ENCODE measurements around the gene TMEM135.

Gene TMEM135

DNA sequence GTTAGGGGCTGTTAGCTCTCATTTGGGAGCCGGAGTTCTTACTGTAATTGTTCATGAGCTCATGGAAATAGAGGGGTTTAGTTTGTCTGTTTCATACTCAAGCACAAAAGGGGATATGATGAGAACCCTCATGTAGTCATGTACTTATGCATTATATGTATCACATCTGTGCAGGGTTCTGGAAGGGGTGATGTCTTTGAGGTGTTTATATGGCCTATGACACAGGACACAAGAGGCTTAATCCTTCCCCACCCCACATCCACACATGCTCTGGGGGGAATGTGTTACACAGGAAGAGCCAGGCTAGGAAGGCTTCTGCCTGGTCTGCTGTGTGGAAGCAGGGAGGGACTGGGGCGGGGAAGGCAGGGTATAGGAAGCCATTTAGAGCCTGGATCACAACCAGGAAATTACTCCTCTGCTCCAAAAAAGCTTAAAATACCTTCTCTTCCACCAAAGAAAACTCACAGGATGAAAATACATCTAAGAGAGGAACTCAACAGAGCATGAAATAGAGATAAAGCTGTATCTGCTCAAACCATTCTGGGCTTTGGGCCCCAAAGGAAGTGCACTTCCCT lies 316.1 kb downstream of the TMEM135 start:
- Histone ChIP-seq H3K79me2 (ENCODE audit: insufficient read depth, low read length) (no peaks in the 10 kb centered on the region), H3K4me3 (ENCODE audit: insufficient read depth, low read length, poor library complexity, severe bottlenecking) (no peak overlapping the region), H4K20me1 (ENCODE audit: low read depth, low read length) (no peaks in the 10 kb centered on the region), H3K9me2 (replicated peaks; ENCODE audit: insufficient read depth, low read length) (no peaks in the 10 kb centered on the region), H3K9ac (ENCODE audit: low read length) (no peak overlapping the region), H3K9me3 (ENCODE audit: insufficient read depth, low read length) (no peaks in the 10 kb centered on the region), H3F3A (ENCODE audit: insufficient read depth) (no peaks in the 10 kb centered on the region), H3K27ac (ENCODE audit: low read depth, low read length) (no peak overlapping the region), H3K27me3 (ENCODE audit: low read length) (no peaks in the 10 kb centered on the region), H3K36me3 (ENCODE audit: low read length) (no peaks in the 10 kb centered on the region), H3K4me2 (ENCODE audit: low read depth, low read length, poor library complexity, severe bottlenecking) (no peak overlapping the region), H2AFZ (ENCODE audit: low read depth, low read length, severe bottlenecking) (no peak overlapping the region)
- no peak for TF ChIP-seq EZH2phosphoT487 (conservative IDR thresholded peaks at IDR 0.05; ENCODE audit: low read length)
- TF ChIP-seq, protein P1, sequence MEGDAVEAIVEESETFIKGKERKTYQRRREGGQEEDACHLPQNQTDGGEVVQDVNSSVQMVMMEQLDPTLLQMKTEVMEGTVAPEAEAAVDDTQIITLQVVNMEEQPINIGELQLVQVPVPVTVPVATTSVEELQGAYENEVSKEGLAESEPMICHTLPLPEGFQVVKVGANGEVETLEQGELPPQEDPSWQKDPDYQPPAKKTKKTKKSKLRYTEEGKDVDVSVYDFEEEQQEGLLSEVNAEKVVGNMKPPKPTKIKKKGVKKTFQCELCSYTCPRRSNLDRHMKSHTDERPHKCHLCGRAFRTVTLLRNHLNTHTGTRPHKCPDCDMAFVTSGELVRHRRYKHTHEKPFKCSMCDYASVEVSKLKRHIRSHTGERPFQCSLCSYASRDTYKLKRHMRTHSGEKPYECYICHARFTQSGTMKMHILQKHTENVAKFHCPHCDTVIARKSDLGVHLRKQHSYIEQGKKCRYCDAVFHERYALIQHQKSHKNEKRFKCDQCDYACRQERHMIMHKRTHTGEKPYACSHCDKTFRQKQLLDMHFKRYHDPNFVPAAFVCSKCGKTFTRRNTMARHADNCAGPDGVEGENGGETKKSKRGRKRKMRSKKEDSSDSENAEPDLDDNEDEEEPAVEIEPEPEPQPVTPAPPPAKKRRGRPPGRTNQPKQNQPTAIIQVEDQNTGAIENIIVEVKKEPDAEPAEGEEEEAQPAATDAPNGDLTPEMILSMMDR (IDR thresholded peaks at IDR 0.05; ENCODE audit: insufficient read depth, low read length, poor library complexity, severe bottlenecking): no peak

DNA sequence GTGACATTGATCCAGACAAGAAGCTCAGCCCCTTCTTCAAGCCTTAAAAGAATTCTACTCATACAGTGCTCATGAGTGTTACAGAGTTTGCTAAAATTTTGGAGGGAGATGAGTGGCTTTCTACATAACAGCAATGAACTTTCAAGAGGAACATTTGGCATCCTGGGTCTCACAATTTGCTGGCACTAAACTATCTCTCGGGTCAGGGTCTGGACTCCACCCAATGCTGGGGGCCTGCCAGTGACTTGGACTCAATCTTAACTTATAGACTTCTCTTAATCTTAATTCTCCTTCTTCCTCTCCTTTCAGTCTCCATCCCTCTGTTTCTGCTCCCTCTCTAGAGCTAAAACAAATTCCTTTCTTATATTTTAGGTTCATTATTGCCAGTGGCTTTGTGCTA lies 317.9 kb downstream of the TMEM135 start:
- Histone ChIP-seq H3K79me2 (ENCODE audit: insufficient read depth, low read length) (no peaks in the 10 kb centered on the region), H3K9ac (ENCODE audit: low read length) (no peak overlapping the region), H3K4me3 (ENCODE audit: insufficient read depth, low read length, poor library complexity, severe bottlenecking) (no peak overlapping the region), H4K20me1 (ENCODE audit: low read depth, low read length) (no peaks in the 10 kb centered on the region), H3K9me3 (ENCODE audit: insufficient read depth, low read length) (no peaks in the 10 kb centered on the region), H3K27ac (ENCODE audit: low read depth, low read length) (no peak overlapping the region), H3K27me3 (ENCODE audit: low read length) (no peaks in the 10 kb centered on the region), H3F3A (ENCODE audit: insufficient read depth) (no peaks in the 10 kb centered on the region), H3K36me3 (ENCODE audit: low read length) (no peaks in the 10 kb centered on the region), H3K9me2 (replicated peaks; ENCODE audit: insufficient read depth, low read length) (no peaks in the 10 kb centered on the region), H2AFZ (ENCODE audit: low read depth, low read length, severe bottlenecking) (no peak overlapping the region), H3K4me2 (ENCODE audit: low read depth, low read length, poor library complexity, severe bottlenecking) (no peak overlapping the region)
- TF ChIP-seq, protein P1 (IDR thresholded peaks at IDR 0.05; ENCODE audit: insufficient read depth, low read length, poor library complexity, severe bottlenecking): no peak
- no peak for TF ChIP-seq EZH2phosphoT487 (conservative IDR thresholded peaks at IDR 0.05; ENCODE audit: low read length)

- no peaks in the 10 kb centered on the region for H3K9me3 ChIP-seq (ENCODE audit: insufficient read depth, low read length)
- no peaks in the 10 kb centered on the region for H3F3A ChIP-seq (ENCODE audit: insufficient read depth)
- H3K9ac ChIP-seq (ENCODE audit: low read length): no peak overlapping the region
- H3K9me2 ChIP-seq (replicated peaks; ENCODE audit: insufficient read depth, low read length): no peaks in the 10 kb centered on the region
- H4K20me1 ChIP-seq (ENCODE audit: low read depth, low read length): no peaks in the 10 kb centered on the region
- no peak overlapping the region for H3K4me3 ChIP-seq (ENCODE audit: insufficient read depth, low read length, poor library complexity, severe bottlenecking)
- H3K27ac ChIP-seq (ENCODE audit: low read depth, low read length): no peak overlapping the region
- H2AFZ ChIP-seq (ENCODE audit: low read depth, low read length, severe bottlenecking): no peak overlapping the region
- no peak for TF ChIP-seq EZH2phosphoT487 (conservative IDR thresholded peaks at IDR 0.05; ENCODE audit: low read length)
- TF ChIP-seq, protein P1 (IDR thresholded peaks at IDR 0.05; ENCODE audit: insufficient read depth, low read length, poor library complexity, severe bottlenecking): no peak
- no peaks in the 10 kb centered on the region for H3K79me2 ChIP-seq (ENCODE audit: insufficient read depth, low read length)
- no peak overlapping the region for H3K4me2 ChIP-seq (ENCODE audit: low read depth, low read length, poor library complexity, severe bottlenecking)
- H3K36me3 ChIP-seq (ENCODE audit: low read length): no peaks in the 10 kb centered on the region
- no peaks in the 10 kb centered on the region for H3K27me3 ChIP-seq (ENCODE audit: low read length)
Measured at GRCh38 chr11:87356428-87356827, 318.7 kb downstream of the TMEM135 start.
